LNCAP (cell line): Measurements from ENCODE around the gene MRPL53.

ENCODE experiments used
- TF ChIP-seq, protein P1 (sequence below): fragments of 450-650 bp; IDR thresholded peaks from 2 replicates; pipeline ENCODE4 v1.5.1; 2017; ENCODE audit warnings: mild to moderate bottlenecking

Gene MRPL53

DNA sequence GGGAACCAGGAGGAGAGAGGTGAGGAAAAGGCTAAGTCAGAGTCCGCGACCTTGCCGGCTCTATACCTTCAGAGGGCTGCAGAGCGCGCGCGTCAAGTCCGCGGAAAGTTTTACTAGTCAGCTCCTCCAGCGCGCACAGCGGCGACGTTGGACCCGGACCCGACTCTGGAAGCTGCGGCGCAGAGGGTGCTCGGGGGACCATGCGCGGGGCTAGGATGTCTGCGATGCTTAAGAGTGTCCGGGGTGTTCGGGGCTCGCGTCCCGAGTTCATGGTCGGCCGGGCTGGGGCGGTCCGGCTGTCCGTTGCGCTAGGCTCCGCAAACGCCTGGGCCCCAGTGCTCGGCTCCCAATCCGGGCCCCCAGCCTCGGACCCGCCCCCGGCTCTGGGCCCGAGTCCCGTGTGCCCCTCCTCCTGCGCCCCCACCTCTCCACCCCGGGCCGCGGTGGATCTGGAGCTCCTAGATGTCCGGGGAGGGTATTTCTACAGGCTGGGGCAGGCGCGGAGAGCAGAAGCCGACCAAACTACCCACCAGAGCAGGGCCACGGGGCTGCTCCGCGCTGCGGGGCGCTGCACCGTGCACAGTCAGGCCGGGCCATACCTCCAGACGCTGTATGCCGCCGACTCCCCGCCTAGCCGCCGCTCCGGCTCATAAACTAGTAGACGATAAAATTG lies 26.9 kb upstream of the MRPL53 start, which contains the start of gene LBX2:
LBX2 (minus strand) TSS at position 337 of the 673 bp plus-strand sequence; CDS start at position 271, 66 bp downstream.
- TF ChIP-seq, protein P1, sequence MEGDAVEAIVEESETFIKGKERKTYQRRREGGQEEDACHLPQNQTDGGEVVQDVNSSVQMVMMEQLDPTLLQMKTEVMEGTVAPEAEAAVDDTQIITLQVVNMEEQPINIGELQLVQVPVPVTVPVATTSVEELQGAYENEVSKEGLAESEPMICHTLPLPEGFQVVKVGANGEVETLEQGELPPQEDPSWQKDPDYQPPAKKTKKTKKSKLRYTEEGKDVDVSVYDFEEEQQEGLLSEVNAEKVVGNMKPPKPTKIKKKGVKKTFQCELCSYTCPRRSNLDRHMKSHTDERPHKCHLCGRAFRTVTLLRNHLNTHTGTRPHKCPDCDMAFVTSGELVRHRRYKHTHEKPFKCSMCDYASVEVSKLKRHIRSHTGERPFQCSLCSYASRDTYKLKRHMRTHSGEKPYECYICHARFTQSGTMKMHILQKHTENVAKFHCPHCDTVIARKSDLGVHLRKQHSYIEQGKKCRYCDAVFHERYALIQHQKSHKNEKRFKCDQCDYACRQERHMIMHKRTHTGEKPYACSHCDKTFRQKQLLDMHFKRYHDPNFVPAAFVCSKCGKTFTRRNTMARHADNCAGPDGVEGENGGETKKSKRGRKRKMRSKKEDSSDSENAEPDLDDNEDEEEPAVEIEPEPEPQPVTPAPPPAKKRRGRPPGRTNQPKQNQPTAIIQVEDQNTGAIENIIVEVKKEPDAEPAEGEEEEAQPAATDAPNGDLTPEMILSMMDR, result no peak

DNA sequence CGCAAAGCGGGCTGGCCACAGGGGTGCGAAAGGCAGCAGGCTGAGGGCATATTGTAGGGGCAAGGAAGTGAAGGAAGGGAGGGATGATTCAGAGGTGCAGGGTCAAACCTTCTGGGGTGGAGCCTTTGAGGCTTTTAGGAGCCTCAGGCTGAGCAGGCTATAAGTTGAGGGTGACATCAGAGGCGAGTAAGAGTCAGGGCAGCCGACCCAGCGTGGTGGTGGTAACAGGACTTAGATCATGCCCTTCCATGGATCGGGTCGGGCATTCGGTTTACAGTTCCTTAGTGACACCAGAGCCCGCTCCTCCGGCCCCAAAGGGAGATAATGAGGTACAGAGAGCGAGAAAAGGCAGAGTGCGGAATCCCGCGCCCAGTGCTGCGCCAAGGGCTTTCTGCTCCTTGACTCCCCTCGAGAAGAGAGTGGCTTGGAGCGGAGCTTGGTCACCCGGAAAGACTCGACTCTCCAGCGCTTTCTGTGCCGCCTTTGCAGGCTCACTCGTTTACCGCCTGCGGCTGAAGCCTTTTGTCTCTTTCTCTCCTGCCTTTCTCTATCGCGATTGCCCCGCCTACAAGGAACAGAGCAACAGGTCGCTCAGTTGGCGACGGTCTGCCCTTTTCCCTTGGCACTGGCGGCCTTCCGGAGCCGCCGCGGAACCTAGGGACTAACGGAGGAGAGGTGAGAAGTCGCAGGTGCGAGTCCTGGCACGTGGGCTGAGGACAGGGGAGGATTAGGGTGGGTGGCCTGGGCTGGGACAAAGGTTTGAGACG lies 26.2 kb upstream of the MRPL53 start:
- TF ChIP-seq, protein P1, result no peak

GRCh38 chr2:74497777-74498499 lies 25.5 kb upstream of the MRPL53 start:
- TF ChIP-seq, protein P1, result no peak

- TF ChIP-seq, protein P1, result no peak
Observed at GRCh38 chr2:74496997-74497776, 24.7 kb upstream of the MRPL53 start.

DNA sequence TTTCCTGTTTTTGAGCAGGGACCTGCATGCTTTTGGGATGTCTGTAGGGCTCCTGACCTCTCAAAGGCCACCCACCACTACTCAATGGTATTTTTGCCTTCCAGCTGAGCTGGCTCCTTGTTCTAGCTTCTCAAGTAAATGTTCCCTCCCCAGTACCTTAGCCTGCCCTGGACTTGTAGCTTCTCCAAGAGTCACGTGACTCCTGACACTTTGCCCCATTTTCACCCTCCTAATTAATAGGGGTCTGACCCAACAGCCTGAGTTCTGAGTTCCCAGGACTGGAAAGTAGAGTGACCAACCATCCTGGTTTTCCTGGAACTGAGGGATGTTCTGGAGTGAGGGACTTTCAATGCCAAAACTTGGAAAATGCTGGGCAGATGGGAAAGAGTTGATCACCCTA lies 23.0 kb upstream of the MRPL53 start:
- TF ChIP-seq, protein P1, result no peak

DNA sequence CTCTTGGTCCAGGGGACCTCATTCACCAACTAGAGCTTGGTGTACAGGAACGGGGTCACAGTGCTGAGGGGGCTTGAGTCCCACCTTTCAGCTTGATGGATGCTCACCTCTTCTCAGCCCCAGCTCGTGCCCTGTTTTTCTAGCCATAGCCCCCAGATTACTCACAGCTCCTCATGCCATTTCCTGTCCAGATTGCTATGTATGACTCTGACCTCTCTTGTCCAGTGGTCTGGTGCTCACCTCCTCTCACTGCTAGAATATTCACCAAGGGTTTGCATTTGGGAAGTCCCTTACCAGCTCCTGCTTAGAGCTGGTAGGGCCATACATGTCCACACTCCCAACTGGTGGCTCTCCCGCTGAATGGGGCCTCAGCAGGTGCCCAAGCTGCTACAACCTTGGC lies 21.1 kb upstream of the MRPL53 start:
- TF ChIP-seq, protein P1, result no peak
